ENCODE measurements around the gene MICAL1.
"Not testable (repeated sequence)": the region's sequence is repeated elsewhere in the genome, so short reads cannot be mapped to it uniquely, and the experiment has no call there.

MICAL1 gene

GRCh38 chr6:109465772-109466171, 10.2 kb upstream of the MICAL1 start:
- Histone ChIP-seq H3K27me3 (ENCODE audit: control insufficient read depth in 1 of 2, insufficient read depth in 2 of 2, low read length in 2 of 2) (no peaks in the 10 kb centered on the region), H3K27ac (ENCODE audit: low read depth, low read length) (peak overlapping the region; percentile 34), H3K4me1 (ENCODE audit: control insufficient read depth in 1 of 2, insufficient read depth in 2 of 2, low read length in 2 of 2) (peaks cover 0 to 20% of the 10 kb centered on the region in 2 donors), H3K9me3 (ENCODE audit: control insufficient read depth in 1 of 2, low read length in 2 of 2) (no peaks in the 10 kb centered on the region), H3K36me3 (ENCODE audit: control insufficient read depth in 1 of 2, insufficient read depth in 2 of 2, low read length in 2 of 2) (peaks cover 19 to 55% of the 10 kb centered on the region in 2 donors), H3K9ac (ENCODE audit: low read depth in 1 of 2, low read length in 2 of 2) (no peak overlapping the region), H3K4me3 (ENCODE audit: low read depth in 1 of 2, low read length in 2 of 2) (no peak overlapping the region)

GRCh38 chr6:109461733-109462526, 6.4 kb upstream of the MICAL1 start:
- Histone ChIP-seq H3K27ac (ENCODE audit: low read depth, low read length) (no peak overlapping the region), H3K9ac (ENCODE audit: low read depth in 1 of 2, low read length in 2 of 2) (no peak overlapping the region), H3K4me1 (ENCODE audit: control insufficient read depth in 1 of 2, insufficient read depth in 2 of 2, low read length in 2 of 2) (peaks cover 21 to 36% of the 10 kb centered on the region in 2 donors), H3K4me3 (ENCODE audit: low read depth in 1 of 2, low read length in 2 of 2) (no peak overlapping the region), H3K9me3 (ENCODE audit: control insufficient read depth in 1 of 2, low read length in 2 of 2) (no peaks in the 10 kb centered on the region), H3K27me3 (ENCODE audit: control insufficient read depth in 1 of 2, insufficient read depth in 2 of 2, low read length in 2 of 2) (no peaks in the 10 kb centered on the region), H3K36me3 (ENCODE audit: control insufficient read depth in 1 of 2, insufficient read depth in 2 of 2, low read length in 2 of 2) (peaks cover 9 to 25% of the 10 kb centered on the region in 2 donors)

- not testable (repeated sequence) for H3K9me3 ChIP-seq (ENCODE audit: control insufficient read depth in 1 of 2, low read length in 2 of 2); H3K4me3 ChIP-seq (ENCODE audit: low read depth in 1 of 2, low read length in 2 of 2); H3K9ac ChIP-seq (ENCODE audit: low read depth in 1 of 2, low read length in 2 of 2); H3K27me3 ChIP-seq (ENCODE audit: control insufficient read depth in 1 of 2, insufficient read depth in 2 of 2, low read length in 2 of 2); H3K27ac ChIP-seq (ENCODE audit: low read depth, low read length)
- Histone ChIP-seq H3K36me3 (ENCODE audit: control insufficient read depth in 1 of 2, insufficient read depth in 2 of 2, low read length in 2 of 2) (peaks cover 7 to 22% of the 10 kb centered on the region in 2 donors), H3K4me1 (ENCODE audit: control insufficient read depth in 1 of 2, insufficient read depth in 2 of 2, low read length in 2 of 2) (peaks cover 28 to 36% of the 10 kb centered on the region in 2 donors)
Observed at GRCh38 chr6:109461205-109461604, 5.6 kb upstream of the MICAL1 start.

GRCh38 chr6:109460161-109460829, 4.7 kb upstream of the MICAL1 start:
- Histone ChIP-seq H3K27ac (ENCODE audit: low read depth, low read length) (no peak overlapping the region), H3K4me1 (ENCODE audit: control insufficient read depth in 1 of 2, insufficient read depth in 2 of 2, low read length in 2 of 2) (peaks cover 27 to 29% of the 10 kb centered on the region in 2 donors), H3K4me3 (ENCODE audit: low read depth in 1 of 2, low read length in 2 of 2) (no peak overlapping the region), H3K36me3 (ENCODE audit: control insufficient read depth in 1 of 2, insufficient read depth in 2 of 2, low read length in 2 of 2) (peaks cover 0 to 13% of the 10 kb centered on the region in 2 donors), H3K27me3 (ENCODE audit: control insufficient read depth in 1 of 2, insufficient read depth in 2 of 2, low read length in 2 of 2) (no peaks in the 10 kb centered on the region), H3K9ac (ENCODE audit: low read depth in 1 of 2, low read length in 2 of 2) (no peak overlapping the region), H3K9me3 (ENCODE audit: control insufficient read depth in 1 of 2, low read length in 2 of 2) (no peaks in the 10 kb centered on the region)

GRCh38 chr6:109458774-109459531, 3.4 kb upstream of the MICAL1 start:
- Histone ChIP-seq H3K9ac (ENCODE audit: low read depth in 1 of 2, low read length in 2 of 2) (peak overlapping the region in 1 of 2 donors; percentile 16), H3K27ac (ENCODE audit: low read depth, low read length) (no peak overlapping the region), H3K27me3 (ENCODE audit: control insufficient read depth in 1 of 2, insufficient read depth in 2 of 2, low read length in 2 of 2) (no peaks in the 10 kb centered on the region), H3K4me3 (ENCODE audit: low read depth in 1 of 2, low read length in 2 of 2) (no peak overlapping the region), H3K36me3 (ENCODE audit: control insufficient read depth in 1 of 2, insufficient read depth in 2 of 2, low read length in 2 of 2) (peaks cover 0 to 10% of the 10 kb centered on the region in 2 donors), H3K4me1 (ENCODE audit: control insufficient read depth in 1 of 2, insufficient read depth in 2 of 2, low read length in 2 of 2) (peaks cover 30 to 37% of the 10 kb centered on the region in 2 donors), H3K9me3 (ENCODE audit: control insufficient read depth in 1 of 2, low read length in 2 of 2) (no peaks in the 10 kb centered on the region)

- Histone ChIP-seq H3K36me3 (ENCODE audit: control insufficient read depth in 1 of 2, insufficient read depth in 2 of 2, low read length in 2 of 2) (peaks cover 0 to 19% of the 10 kb centered on the region in 2 donors), H3K9ac (ENCODE audit: low read depth in 1 of 2, low read length in 2 of 2) (peak overlapping the region; percentile 32 to 76), H3K4me3 (ENCODE audit: low read depth in 1 of 2, low read length in 2 of 2) (peak overlapping the region; percentile 70 to 94), H3K27ac (ENCODE audit: low read depth, low read length) (no peak overlapping the region), H3K9me3 (ENCODE audit: control insufficient read depth in 1 of 2, low read length in 2 of 2) (no peaks in the 10 kb centered on the region), H3K4me1 (ENCODE audit: control insufficient read depth in 1 of 2, insufficient read depth in 2 of 2, low read length in 2 of 2) (peaks cover 35 to 47% of the 10 kb centered on the region in 2 donors), H3K27me3 (ENCODE audit: control insufficient read depth in 1 of 2, insufficient read depth in 2 of 2, low read length in 2 of 2) (no peaks in the 10 kb centered on the region)
Observed at GRCh38 chr6:109457562-109457996, 2.0 kb upstream of the MICAL1 start.

- Histone ChIP-seq H3K9me3 (ENCODE audit: control insufficient read depth in 1 of 2, low read length in 2 of 2) (no peaks in the 10 kb centered on the region), H3K36me3 (ENCODE audit: control insufficient read depth in 1 of 2, insufficient read depth in 2 of 2, low read length in 2 of 2) (peaks cover 5 to 22% of the 10 kb centered on the region in 2 donors), H3K9ac (ENCODE audit: low read depth in 1 of 2, low read length in 2 of 2) (peak overlapping the region; percentile 32 to 76), H3K27me3 (ENCODE audit: control insufficient read depth in 1 of 2, insufficient read depth in 2 of 2, low read length in 2 of 2) (no peaks in the 10 kb centered on the region), H3K4me3 (ENCODE audit: low read depth in 1 of 2, low read length in 2 of 2) (peak overlapping the region; percentile 70 to 94), H3K4me1 (ENCODE audit: control insufficient read depth in 1 of 2, insufficient read depth in 2 of 2, low read length in 2 of 2) (peaks cover 35 to 47% of the 10 kb centered on the region in 2 donors), H3K27ac (ENCODE audit: low read depth, low read length) (peak overlapping the region; percentile 77)
Observed at GRCh38 chr6:109456710-109457561, 1.4 kb upstream of the MICAL1 start.

- H3K4me1 ChIP-seq (ENCODE audit: control insufficient read depth in 1 of 2, insufficient read depth in 2 of 2, low read length in 2 of 2) = peaks cover 35 to 47% of the 10 kb centered on the region in 2 donors
Observed at GRCh38 chr6:109456111-109456583, 575 bp upstream of the MICAL1 start.

More at GRCh38 chr6:109456111-109456583, 575 bp upstream of the MICAL1 start:
- Histone ChIP-seq H3K36me3 (ENCODE audit: control insufficient read depth in 1 of 2, insufficient read depth in 2 of 2, low read length in 2 of 2) (peaks cover 11 to 21% of the 10 kb centered on the region in 2 donors), H3K4me3 (ENCODE audit: low read depth in 1 of 2, low read length in 2 of 2) (peak overlapping the region; percentile 70 to 94), H3K9ac (ENCODE audit: low read depth in 1 of 2, low read length in 2 of 2) (peak overlapping the region; percentile 32 to 76), H3K27me3 (ENCODE audit: control insufficient read depth in 1 of 2, insufficient read depth in 2 of 2, low read length in 2 of 2) (no peaks in the 10 kb centered on the region), H3K9me3 (ENCODE audit: control insufficient read depth in 1 of 2, low read length in 2 of 2) (no peaks in the 10 kb centered on the region), H3K27ac (ENCODE audit: low read depth, low read length) (peak overlapping the region; percentile 77)

All from duodenal mucosa (tissue), 2 donors.